Choroid plexus epithelial cell (primary cell): ENCODE measurements around the gene SPP1.
A peak's percentile ranks its signal among the peaks of the same experiment; 100 is the strongest.

Experiments used
- DNase-seq: peaks from one replicate; pipeline ENCODE4 v3.0.0-alpha.2; 2010; ENCODE audit warnings: low read depth
- H3K4me3 ChIP-seq: 2 replicates; pipeline ENCODE4 v1.5.1; 2011; ENCODE audit warnings: low read depth, mild to moderate bottlenecking, control low read depth, low read length, moderate library complexity
- TF ChIP-seq, protein P1 (sequence below): conservative IDR thresholded peaks from 2 replicates; pipeline ENCODE4 v1.5.1; 2011; ENCODE audit warnings: low read depth, mild to moderate bottlenecking, control low read depth, inconsistent platforms, low read length, moderate library complexity

SPP1 gene

DNA sequence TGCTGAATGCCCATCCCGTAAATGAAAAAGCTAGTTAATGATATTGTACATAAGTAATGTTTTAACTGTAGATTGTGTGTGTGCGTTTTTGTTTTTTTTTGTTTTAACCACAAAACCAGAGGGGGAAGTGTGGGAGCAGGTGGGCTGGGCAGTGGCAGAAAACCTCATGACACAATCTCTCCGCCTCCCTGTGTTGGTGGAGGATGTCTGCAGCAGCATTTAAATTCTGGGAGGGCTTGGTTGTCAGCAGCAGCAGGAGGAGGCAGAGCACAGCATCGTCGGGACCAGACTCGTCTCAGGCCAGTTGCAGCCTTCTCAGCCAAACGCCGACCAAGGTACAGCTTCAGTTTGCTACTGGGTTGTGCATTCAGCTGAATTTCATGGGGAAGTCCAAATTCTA lies at the start of gene SPP1:
Gene SPP1 (plus strand): TSS at position 249 of the 400 bp plus-strand sequence. CDS start 1,182 bp downstream, outside the sequence.
- H3K4me3 ChIP-seq = no peak within 1 kb of the TSS
- TF ChIP-seq, protein P1, sequence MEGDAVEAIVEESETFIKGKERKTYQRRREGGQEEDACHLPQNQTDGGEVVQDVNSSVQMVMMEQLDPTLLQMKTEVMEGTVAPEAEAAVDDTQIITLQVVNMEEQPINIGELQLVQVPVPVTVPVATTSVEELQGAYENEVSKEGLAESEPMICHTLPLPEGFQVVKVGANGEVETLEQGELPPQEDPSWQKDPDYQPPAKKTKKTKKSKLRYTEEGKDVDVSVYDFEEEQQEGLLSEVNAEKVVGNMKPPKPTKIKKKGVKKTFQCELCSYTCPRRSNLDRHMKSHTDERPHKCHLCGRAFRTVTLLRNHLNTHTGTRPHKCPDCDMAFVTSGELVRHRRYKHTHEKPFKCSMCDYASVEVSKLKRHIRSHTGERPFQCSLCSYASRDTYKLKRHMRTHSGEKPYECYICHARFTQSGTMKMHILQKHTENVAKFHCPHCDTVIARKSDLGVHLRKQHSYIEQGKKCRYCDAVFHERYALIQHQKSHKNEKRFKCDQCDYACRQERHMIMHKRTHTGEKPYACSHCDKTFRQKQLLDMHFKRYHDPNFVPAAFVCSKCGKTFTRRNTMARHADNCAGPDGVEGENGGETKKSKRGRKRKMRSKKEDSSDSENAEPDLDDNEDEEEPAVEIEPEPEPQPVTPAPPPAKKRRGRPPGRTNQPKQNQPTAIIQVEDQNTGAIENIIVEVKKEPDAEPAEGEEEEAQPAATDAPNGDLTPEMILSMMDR = peak; percentile 25
- peak; percentile 43 for DNase-seq

DNA sequence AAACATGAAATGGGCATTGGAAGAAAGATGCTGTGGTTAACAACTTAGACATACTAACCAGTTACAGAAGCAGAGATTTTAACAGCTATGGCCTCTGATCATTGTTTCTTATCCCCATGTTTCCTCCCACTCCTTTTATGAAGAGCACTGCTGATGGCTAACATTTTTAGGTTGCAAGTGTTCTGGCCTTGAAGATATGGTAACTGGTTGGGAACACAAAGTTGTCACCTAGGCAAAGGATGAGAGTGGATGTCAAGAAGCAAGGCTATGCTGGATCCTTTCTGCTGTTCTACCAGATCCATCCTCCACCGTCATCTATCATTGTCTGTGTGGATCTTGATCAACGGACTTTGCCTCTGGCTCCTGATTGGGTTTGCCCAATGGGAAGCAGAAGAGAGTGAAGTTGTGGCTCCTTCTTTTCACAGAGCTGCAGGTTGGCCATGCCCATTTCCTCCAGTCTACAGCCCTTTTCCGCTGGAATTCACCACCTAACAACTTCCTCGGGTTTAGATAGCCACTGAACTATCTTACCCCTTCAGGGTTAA lies 48.9 kb upstream of the SPP1 start:
- no peak for DNase-seq
- no peak overlapping the region for H3K4me3 ChIP-seq
- TF ChIP-seq, protein P1 = no peak

DNA sequence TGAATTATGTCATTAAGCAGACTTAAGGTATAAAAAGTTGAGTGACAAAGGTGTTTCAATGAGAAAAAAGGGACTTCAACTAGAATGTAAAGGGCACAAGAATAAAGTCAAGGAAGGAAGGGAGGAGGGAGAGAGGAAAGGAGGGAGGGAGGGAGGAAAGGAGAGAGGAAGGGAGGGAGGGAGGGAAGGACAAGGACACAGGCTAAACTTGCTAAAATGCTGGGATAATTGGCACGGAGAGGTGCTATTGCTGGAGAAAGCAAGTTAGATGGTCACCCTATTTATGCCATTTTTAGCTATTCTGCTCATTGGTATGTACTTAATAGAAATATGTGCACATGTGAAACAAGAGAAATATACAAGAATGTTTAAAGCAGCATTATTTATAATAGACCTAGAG lies 44.9 kb upstream of the SPP1 start:
- H3K4me3 ChIP-seq = no peak overlapping the region
- TF ChIP-seq, protein P1 = no peak
- DNase-seq = no peak

DNA sequence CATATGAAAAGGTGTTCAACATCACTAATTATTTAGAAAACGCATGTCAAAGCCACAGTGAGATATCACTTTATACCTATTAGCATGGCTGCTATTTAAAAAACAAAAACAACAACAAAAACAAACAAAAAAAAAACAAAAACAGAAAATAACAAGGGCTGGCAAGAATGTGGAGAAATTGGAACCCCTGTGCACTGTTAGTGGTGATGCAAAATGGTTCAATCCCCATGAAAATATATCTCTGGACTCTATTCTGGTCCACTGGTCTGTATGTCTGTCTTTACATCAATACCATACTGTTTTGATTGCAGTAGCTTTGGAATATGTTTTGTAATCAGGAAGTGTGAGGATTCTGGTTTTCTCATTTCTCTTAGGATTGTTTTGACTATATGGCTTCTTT lies 43.6 kb upstream of the SPP1 start:
- no peak for DNase-seq
- no peak overlapping the region for H3K4me3 ChIP-seq
- TF ChIP-seq, protein P1 = no peak

DNA sequence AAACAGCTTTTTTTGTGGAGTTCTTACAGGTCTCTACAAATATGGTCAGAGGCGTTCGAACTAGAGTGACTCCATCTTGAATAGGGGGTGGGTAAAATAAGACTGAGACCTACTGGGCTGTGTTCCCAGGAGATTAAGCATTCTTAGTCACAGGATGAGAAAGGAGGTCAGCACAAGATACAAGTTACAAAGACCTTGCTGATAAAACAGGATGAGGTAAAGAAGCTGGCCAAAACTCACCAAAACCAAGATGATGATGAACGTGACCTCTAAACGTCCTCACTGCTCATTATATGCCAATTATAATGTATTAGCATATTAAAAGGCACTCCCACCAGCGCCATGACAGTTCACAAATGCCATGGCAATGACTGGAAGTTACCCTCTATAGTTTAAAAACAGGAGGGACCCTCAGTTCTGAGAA lies 42.8 kb upstream of the SPP1 start:
- TF ChIP-seq, protein P1 = no peak
- DNase-seq = no peak
- no peak overlapping the region for H3K4me3 ChIP-seq

DNA sequence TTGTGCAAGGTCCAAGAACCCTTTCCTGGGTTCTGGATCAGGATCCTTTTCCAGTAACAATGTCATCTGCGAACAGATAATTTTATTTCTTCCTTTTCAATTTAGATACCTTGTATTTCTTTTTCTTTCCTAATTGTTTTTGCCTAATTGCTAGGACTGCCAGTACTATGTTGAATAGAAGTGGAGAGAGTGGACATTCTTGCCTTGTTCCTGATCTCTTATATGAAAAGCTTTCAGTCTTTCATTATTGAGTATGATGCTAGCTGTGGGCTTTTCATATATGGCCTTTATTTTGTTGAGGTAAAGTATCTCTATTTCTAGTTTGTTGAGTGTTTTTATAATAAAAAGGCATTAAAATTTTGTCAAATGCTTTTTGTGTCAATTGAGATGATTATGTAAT lies 42.2 kb upstream of the SPP1 start:
- no peak overlapping the region for H3K4me3 ChIP-seq
- no peak for DNase-seq
- TF ChIP-seq, protein P1 = no peak

DNA sequence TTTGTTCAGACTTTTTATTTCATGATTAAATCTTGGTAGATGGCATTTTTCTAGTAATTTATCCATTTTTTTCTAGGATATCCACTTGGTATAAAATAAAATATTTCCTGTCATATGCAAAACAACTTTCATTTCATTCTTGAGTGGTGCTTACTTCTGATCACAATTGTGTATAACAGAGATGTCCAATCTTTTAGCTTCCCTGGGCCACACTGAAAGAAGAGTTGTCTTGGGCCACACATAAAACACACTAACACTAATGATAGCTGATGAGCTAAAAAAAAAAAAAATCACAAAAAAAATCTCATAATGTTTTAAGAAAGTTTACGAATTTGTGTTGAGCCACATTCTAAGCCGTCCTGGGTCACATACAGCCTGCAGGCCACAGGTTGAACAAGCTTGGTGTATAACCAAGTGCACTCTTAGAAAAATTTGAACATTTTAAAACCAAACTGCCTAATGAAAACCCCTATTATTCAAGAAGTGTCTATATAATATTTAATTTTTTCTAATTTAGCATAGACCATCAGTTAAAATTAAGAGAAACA lies 41.3 kb upstream of the SPP1 start:
- H3K4me3 ChIP-seq = no peak overlapping the region
- TF ChIP-seq, protein P1 = no peak
- DNase-seq = no peak
